Ascending aorta (tissue), 2 donors: ENCODE data around the gene MYO9A. TPM values are rescaled to one million over a fixed set of nuclear protein-coding genes. Genes with fewer than 3 reads are reported as not detected.

Experiments
- DNase-seq, 2 donors: peaks; one replicate each; pipeline ENCODE4 v3.0.0-alpha.2; 2019; ENCODE audit warnings: low spot score in 2 of 2
- H3K27ac ChIP-seq, 2 donors: fragments of 200-600 bp; sonication (generic); one replicate each; pipeline ENCODE4 v1.5.1; 2016 to 2017; ENCODE audit warnings: mild to moderate bottlenecking in 1 of 2
- H3K27me3 ChIP-seq: fragments of 200-600 bp; sonication (generic); one replicate; pipeline ENCODE4 v1.5.1; 2017
- H3K36me3 ChIP-seq, 2 donors: fragments of 200-600 bp; sonication (generic); one replicate each; pipeline ENCODE4 v1.5.1; 2016
- H3K4me1 ChIP-seq, 2 donors: fragments of 200-600 bp; sonication (generic); one replicate each; pipeline ENCODE4 v1.5.1; 2016 to 2017; ENCODE audit warnings: mild to moderate bottlenecking in 1 of 2
- H3K4me3 ChIP-seq, 2 donors: fragments of 200-600 bp; sonication (generic); one replicate each; pipeline ENCODE4 v1.5.1; 2016 to 2017; ENCODE audit warnings: mild to moderate bottlenecking in 1 of 2
- H3K9me3 ChIP-seq, 2 donors: fragments of 200-600 bp; sonication (generic); one replicate each; pipeline ENCODE4 v1.5.1; 2016
- CTCF ChIP-seq, 3 experiments: fragments of 200-600 bp in 2 of 3; fragments of 450-650 bp in 1 of 3; sonication (generic) in 2 of 3; IDR thresholded peaks; one replicate each; pipeline ENCODE4 v1.5.1; 2016 to 2019; ENCODE audit warnings: antibody characterized with exemption in 3 of 3, mild to moderate bottlenecking in 1 of 3, moderate library complexity in 1 of 3
- intact Hi-C: fragments of 100-400 bp; cut with DNase I; formaldehyde crosslinking; loops from one replicate; pipeline ENCODE4 v1.15.1; 2023
- total RNA-seq: library from RNA; depleted of rRNA; stranded (reverse); fragments of >200 nt; gene quantifications from one replicate; pipeline ENCODE4 v1.1.0, GENCODE V29; 2016

Gene MYO9A
- total RNA-seq, 1 donor from 2014 or later: 128 TPM

- H3K4me3 ChIP-seq: no peak overlapping the region
- no peaks in the 10 kb centered on the region for H3K4me1 ChIP-seq
- TF ChIP-seq CTCF (IDR thresholded peaks at IDR 0.05): no peak
- DNase-seq: no peak
- no peak overlapping the region for H3K27ac ChIP-seq
- no peaks in the 10 kb centered on the region for H3K9me3 ChIP-seq
- peaks cover 0 to under 1% of the 10 kb centered on the region in 2 donors for H3K36me3 ChIP-seq
- intact Hi-C loops: no loop called here
- no peaks in the 10 kb centered on the region for H3K27me3 ChIP-seq
Measured at GRCh38 chr15:71920573-71920972, 197.4 kb downstream of the MYO9A start.

GRCh38 chr15:71916834-71917233 lies 201.1 kb downstream of the MYO9A start:
- H3K27me3 ChIP-seq: no peaks in the 10 kb centered on the region
- no peak overlapping the region for H3K27ac ChIP-seq
- H3K4me3 ChIP-seq: no peak overlapping the region
- no peak for DNase-seq
- intact Hi-C loops: no loop called here
- peaks cover 0 to 13% of the 10 kb centered on the region in 2 donors for H3K36me3 ChIP-seq
- no peaks in the 10 kb centered on the region for H3K9me3 ChIP-seq
- no peak for TF ChIP-seq CTCF (IDR thresholded peaks at IDR 0.05)
- H3K4me1 ChIP-seq: no peaks in the 10 kb centered on the region

GRCh38 chr15:71914092-71914491 lies 203.9 kb downstream of the MYO9A start:
- H3K4me3 ChIP-seq: no peak overlapping the region
- H3K27ac ChIP-seq: no peak overlapping the region
- DNase-seq: no peak
- intact Hi-C loops: no loop called here
- no peak for TF ChIP-seq CTCF (IDR thresholded peaks at IDR 0.05)
- peaks cover 0 to 26% of the 10 kb centered on the region in 2 donors for H3K36me3 ChIP-seq
- no peaks in the 10 kb centered on the region for H3K9me3 ChIP-seq
- H3K4me1 ChIP-seq: no peaks in the 10 kb centered on the region
- H3K27me3 ChIP-seq: no peaks in the 10 kb centered on the region

- Histone ChIP-seq H3K4me3 (no peak overlapping the region), H3K27me3 (no peaks in the 10 kb centered on the region), H3K36me3 (peaks cover 27 to 60% of the 10 kb centered on the region in 2 donors), H3K27ac (no peak overlapping the region), H3K9me3 (no peaks in the 10 kb centered on the region), H3K4me1 (no peaks in the 10 kb centered on the region)
- no peak for DNase-seq
- intact Hi-C loops: loop anchor here (10.0 kb wide), 1 partner anchor 255 kb away; no protein-coding TSS in a partner anchor
- TF ChIP-seq CTCF (IDR thresholded peaks at IDR 0.05): no peak
Measured at GRCh38 chr15:71899674-71900073, 218.3 kb downstream of the MYO9A start.

- H3K36me3 ChIP-seq: peaks cover 21 to 43% of the 10 kb centered on the region in 2 donors
- no peaks in the 10 kb centered on the region for H3K27me3 ChIP-seq
- TF ChIP-seq CTCF (IDR thresholded peaks at IDR 0.05): no peak
- no peak for DNase-seq
- intact Hi-C loops: loop anchor here (10.0 kb wide), 1 partner anchor 261 kb away; no protein-coding TSS in a partner anchor
- no peaks in the 10 kb centered on the region for H3K4me1 ChIP-seq
- H3K4me3 ChIP-seq: no peak overlapping the region
- no peaks in the 10 kb centered on the region for H3K9me3 ChIP-seq
- no peak overlapping the region for H3K27ac ChIP-seq
Measured at GRCh38 chr15:71893691-71894090, 224.3 kb downstream of the MYO9A start.

- Histone ChIP-seq H3K9me3 (no peaks in the 10 kb centered on the region), H3K27me3 (no peaks in the 10 kb centered on the region), H3K4me3 (no peak overlapping the region), H3K4me1 (no peaks in the 10 kb centered on the region), H3K36me3 (peaks cover 16 to 36% of the 10 kb centered on the region in 2 donors), H3K27ac (no peak overlapping the region)
- intact Hi-C loops: loop anchor here (10.0 kb wide), 1 partner anchor 262 kb away; no protein-coding TSS in a partner anchor
- no peak for TF ChIP-seq CTCF (IDR thresholded peaks at IDR 0.05)
- no peak for DNase-seq
Measured at GRCh38 chr15:71892335-71892734, 225.6 kb downstream of the MYO9A start.
